GM12878 (cell line): Measurements from ENCODE around the gene ADGRA3. TPM values are rescaled to one million over a fixed set of nuclear protein-coding genes. Genes with fewer than 3 reads are reported as not detected.

Experiments used
- IKZF1 ChIP-seq: fragments of 450-650 bp; conservative IDR thresholded peaks from 2 replicates; pipeline ENCODE4 v1.6.1; 2017; ENCODE audit warnings: antibody characterized with exemption, mild to moderate bottlenecking
- MEF2B ChIP-seq: fragments of 450-650 bp; IDR thresholded peaks from 2 replicates; pipeline ENCODE4 v1.6.1; 2018; ENCODE audit warnings: mild to moderate bottlenecking, moderate library complexity; ENCODE audit not compliant: partially characterized antibody, poor library complexity, severe bottlenecking
- NFYB ChIP-seq: IDR thresholded peaks from 2 replicates; pipeline ENCODE4 v1.6.1; 2011; ENCODE audit warnings: low read depth, mild to moderate bottlenecking, low read length, improper control_type of control experiment, moderate library complexity; ENCODE audit not compliant: insufficient read depth
- POU2F2 ChIP-seq: IDR thresholded peaks from 3 replicates; pipeline ENCODE4 v1.6.1; 2011; ENCODE audit warnings: low read depth, mild to moderate bottlenecking, low read length, borderline replicate concordance
- SIX5 ChIP-seq: IDR thresholded peaks from 2 replicates; pipeline ENCODE4 v1.6.1; 2011; ENCODE audit warnings: mild to moderate bottlenecking, low read depth, low read length, moderate library complexity; ENCODE audit not compliant: severe bottlenecking
- SMC3 ChIP-seq: IDR thresholded peaks from 2 replicates; pipeline ENCODE4 v1.6.1; 2011; ENCODE audit warnings: low read length, improper control_type of control experiment, borderline replicate concordance
- STAT1 ChIP-seq: fragments of 450-650 bp; conservative IDR thresholded peaks from 2 replicates; pipeline ENCODE4 v1.6.1; 2014; ENCODE audit warnings: antibody characterized with exemption, mild to moderate bottlenecking
- SUZ12 ChIP-seq: fragments of 200-600 bp; sonication (generic); IDR thresholded peaks from one replicate; pipeline ENCODE4 v1.6.1; 2018; ENCODE audit warnings: antibody characterized with exemption, mild to moderate bottlenecking; ENCODE audit not compliant: unreplicated experiment
- ZZZ3 ChIP-seq: IDR thresholded peaks from 2 replicates; pipeline ENCODE4 v1.6.1; 2011; ENCODE audit warnings: low read depth; ENCODE audit not compliant: control insufficient read depth, insufficient read length
- polyA plus RNA-seq, 11 experiments: library from polyadenylated mRNA; depleted of rRNA in 4 of 11; unstranded in 6 of 11; stranded (reverse) in 5 of 11; fragments of >200 nt; fragmentation: Nextera tagmentation in 4 of 11; fragmentation: Illumina TruSeq in 1 of 11; extraction: Ambion mirVana in 4 of 11; extraction: Trizol in 1 of 11; gene quantifications; 1 replicate in 1 of 11; 2 replicates in 10 of 11; pipeline versions ENCODE4 v1.2.1 to v1.2.3, GENCODE V29; 2011 to 2016; ENCODE audit warnings: inconsistent platforms in 2 of 11, missing spikeins in 2 of 11, low read depth in 1 of 11
- total RNA-seq, 4 experiments: library from RNA; depleted of rRNA in 3 of 4; stranded (reverse); fragments of >200 nt in 3 of 4; fragmentation: Illumina TruSeq in 1 of 4; extraction: Trizol in 1 of 4; gene quantifications; 2 replicates each; pipeline versions ENCODE4 v1.2.1 to v1.2.3, GENCODE V29; 2013 to 2021
- TF ChIP-seq, protein P1 (sequence below): fragments of 150-350 bp; IDR thresholded peaks from 2 replicates; pipeline ENCODE4 v1.6.1; 2014; ENCODE audit warnings: mild to moderate bottlenecking, low read depth, low read length
- TF ChIP-seq, protein P2 (sequence below): fragments of 450-650 bp; formaldehyde crosslinking; IDR thresholded peaks from 2 replicates; pipeline ENCODE4 v1.4.0; 2020; ENCODE audit warnings: mild to moderate bottlenecking, moderate library complexity

ADGRA3 gene
- total and polyA plus RNA-seq, 10 of the 15 experiments (the other 5 are each of a cell fraction or from before 2014, with no cell fraction given): 0.24 to 66.2 (median 2.5) TPM

DNA sequence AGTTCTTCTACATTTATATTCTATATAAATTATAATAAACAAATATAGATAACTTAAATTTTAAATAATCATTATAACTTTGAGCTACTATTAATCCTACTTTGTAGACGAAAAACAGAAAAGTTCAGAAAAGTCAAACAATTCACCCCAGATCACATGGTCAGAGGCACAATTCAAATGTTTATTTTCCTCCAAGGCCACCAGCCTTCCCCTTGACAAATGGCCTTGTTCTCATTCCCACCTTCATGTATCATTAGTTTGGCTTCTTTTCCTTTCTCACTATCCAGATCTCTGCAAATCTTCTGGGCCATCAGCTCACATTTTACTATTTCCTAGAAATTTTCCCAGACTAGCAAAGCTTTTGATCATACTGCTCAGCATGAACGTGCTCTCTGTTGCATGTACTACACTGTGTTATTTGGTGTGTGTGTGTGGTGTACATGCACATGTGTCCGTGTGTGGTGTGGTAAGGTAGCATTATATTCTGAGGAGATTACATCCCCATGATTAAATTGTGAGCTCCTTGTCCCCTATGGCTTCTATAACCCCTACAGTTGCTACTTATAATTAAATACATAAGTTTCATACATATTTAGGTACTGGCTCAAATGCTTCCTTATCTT, 61.5 kb downstream of the ADGRA3 start (continued):
- TF ChIP-seq POU2F2: no peak
- TF ChIP-seq STAT1: no peak
- TF ChIP-seq SIX5: no peak
- no peak for TF ChIP-seq SMC3
- no peak for TF ChIP-seq MEF2B
- no peak for TF ChIP-seq SUZ12
- TF ChIP-seq, protein P1, sequence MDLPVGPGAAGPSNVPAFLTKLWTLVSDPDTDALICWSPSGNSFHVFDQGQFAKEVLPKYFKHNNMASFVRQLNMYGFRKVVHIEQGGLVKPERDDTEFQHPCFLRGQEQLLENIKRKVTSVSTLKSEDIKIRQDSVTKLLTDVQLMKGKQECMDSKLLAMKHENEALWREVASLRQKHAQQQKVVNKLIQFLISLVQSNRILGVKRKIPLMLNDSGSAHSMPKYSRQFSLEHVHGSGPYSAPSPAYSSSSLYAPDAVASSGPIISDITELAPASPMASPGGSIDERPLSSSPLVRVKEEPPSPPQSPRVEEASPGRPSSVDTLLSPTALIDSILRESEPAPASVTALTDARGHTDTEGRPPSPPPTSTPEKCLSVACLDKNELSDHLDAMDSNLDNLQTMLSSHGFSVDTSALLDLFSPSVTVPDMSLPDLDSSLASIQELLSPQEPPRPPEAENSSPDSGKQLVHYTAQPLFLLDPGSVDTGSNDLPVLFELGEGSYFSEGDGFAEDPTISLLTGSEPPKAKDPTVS: no peak
- no peak for TF ChIP-seq NFYB
- no peak for TF ChIP-seq ZZZ3
- TF ChIP-seq, protein P2, sequence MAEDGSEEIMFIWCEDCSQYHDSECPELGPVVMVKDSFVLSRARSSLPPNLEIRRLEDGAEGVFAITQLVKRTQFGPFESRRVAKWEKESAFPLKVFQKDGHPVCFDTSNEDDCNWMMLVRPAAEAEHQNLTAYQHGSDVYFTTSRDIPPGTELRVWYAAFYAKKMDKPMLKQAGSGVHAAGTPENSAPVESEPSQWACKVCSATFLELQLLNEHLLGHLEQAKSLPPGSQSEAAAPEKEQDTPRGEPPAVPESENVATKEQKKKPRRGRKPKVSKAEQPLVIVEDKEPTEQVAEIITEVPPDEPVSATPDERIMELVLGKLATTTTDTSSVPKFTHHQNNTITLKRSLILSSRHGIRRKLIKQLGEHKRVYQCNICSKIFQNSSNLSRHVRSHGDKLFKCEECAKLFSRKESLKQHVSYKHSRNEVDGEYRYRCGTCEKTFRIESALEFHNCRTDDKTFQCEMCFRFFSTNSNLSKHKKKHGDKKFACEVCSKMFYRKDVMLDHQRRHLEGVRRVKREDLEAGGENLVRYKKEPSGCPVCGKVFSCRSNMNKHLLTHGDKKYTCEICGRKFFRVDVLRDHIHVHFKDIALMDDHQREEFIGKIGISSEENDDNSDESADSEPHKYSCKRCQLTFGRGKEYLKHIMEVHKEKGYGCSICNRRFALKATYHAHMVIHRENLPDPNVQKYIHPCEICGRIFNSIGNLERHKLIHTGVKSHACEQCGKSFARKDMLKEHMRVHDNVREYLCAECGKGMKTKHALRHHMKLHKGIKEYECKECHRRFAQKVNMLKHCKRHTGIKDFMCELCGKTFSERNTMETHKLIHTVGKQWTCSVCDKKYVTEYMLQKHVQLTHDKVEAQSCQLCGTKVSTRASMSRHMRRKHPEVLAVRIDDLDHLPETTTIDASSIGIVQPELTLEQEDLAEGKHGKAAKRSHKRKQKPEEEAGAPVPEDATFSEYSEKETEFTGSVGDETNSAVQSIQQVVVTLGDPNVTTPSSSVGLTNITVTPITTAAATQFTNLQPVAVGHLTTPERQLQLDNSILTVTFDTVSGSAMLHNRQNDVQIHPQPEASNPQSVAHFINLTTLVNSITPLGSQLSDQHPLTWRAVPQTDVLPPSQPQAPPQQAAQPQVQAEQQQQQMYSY: no peak
- no peak for TF ChIP-seq IKZF1
